ENCODE measurements around the gene XRCC3.
A peak's percentile ranks its signal among the peaks of the same experiment; 100 is the strongest.

The XRCC3 gene

DNA sequence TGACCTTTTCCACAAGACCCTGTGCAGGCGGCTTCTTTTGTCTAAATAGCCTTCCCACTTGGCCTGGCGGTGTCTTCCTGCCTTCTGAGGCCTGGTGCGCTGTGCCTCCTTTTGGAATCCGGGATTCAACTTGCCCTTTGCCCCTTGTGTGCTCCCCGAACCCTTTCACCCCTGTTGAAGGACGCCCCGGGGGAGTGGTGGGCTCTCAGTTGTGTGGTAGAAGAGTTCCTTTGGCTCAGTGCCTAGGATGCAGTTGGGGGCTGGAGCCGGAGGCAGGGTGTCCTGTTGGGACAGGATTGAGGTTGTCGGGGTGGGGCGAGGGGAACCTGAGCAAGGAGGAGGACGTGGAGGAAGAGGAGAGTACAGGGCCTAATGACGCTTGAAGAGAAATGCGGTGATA lies 51.7 kb downstream of the XRCC3 start:
- no peak for DNase-seq (ENCODE audit: low spot score)
- Histone ChIP-seq H3K4me3 (no peak overlapping the region), H3K27ac (peak overlapping the region; percentile 40 to 86)
- TF ChIP-seq, protein P1, sequence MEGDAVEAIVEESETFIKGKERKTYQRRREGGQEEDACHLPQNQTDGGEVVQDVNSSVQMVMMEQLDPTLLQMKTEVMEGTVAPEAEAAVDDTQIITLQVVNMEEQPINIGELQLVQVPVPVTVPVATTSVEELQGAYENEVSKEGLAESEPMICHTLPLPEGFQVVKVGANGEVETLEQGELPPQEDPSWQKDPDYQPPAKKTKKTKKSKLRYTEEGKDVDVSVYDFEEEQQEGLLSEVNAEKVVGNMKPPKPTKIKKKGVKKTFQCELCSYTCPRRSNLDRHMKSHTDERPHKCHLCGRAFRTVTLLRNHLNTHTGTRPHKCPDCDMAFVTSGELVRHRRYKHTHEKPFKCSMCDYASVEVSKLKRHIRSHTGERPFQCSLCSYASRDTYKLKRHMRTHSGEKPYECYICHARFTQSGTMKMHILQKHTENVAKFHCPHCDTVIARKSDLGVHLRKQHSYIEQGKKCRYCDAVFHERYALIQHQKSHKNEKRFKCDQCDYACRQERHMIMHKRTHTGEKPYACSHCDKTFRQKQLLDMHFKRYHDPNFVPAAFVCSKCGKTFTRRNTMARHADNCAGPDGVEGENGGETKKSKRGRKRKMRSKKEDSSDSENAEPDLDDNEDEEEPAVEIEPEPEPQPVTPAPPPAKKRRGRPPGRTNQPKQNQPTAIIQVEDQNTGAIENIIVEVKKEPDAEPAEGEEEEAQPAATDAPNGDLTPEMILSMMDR (IDR thresholded peaks at IDR 0.05) = no peak

DNA sequence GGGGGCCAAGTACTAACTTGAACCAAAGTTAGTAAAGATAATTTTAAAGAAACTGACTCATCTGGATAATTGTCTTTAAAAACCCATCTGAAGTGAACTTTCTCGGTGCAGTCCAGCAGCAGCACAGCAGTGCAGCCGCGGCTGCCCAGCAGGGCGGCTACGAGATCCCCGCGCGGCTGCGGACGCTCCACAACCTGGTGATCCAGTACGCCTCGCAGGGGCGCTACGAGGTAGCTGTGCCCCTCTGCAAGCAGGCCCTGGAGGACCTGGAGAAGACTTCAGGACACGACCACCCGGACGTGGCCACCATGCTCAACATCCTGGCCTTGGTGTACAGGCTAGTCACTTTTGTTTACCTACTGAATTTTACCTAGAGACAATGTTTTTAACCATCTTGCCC lies 52.7 kb downstream of the XRCC3 start:
- DNase-seq (ENCODE audit: low spot score) = no peak
- no peak overlapping the region for H3K27ac ChIP-seq
- TF ChIP-seq, protein P1 (IDR thresholded peaks at IDR 0.05) = no peak
- H3K4me3 ChIP-seq = no peak overlapping the region

DNA sequence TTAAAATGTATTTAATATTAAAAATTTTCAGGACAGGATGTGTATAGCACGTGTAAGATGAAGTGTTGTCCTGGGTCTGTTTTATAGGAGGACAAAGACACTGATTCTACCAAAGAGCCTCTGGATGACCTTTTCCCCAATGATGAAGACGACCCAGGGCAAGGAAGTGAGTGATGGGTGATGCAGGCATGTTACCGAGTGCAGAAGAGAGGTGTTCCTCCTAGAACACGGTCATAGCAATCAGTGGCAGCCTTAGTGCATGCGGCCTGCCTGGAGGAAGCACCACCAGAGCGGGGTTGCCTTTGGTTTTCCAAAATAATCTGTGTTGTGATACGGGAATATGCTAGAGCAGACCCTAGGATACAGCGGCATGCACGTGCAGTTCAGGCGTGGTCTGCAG lies 53.2 kb downstream of the XRCC3 start:
- TF ChIP-seq, protein P1 (IDR thresholded peaks at IDR 0.05) = no peak
- Histone ChIP-seq H3K27ac (no peak overlapping the region), H3K4me3 (no peak overlapping the region)
- DNase-seq (ENCODE audit: low spot score) = no peak

DNA sequence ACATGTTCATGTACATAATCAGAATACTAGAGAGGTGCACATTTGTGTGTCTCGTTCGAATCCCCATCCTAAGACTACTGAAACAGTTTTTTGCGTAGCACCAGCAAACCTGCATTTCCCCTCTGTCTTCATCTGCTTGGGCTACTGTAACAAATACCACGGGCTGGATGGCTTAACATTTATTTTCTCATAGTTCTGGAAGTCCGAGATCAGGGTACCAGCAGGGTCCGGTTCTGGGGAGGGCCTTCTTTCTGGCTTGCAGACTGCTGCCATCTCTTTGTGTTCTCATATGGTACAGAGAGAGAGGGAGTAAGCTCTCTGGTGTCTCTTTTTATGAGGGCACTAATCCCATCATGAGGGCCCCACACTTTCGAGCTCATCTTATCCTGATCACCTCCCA lies 55.6 kb downstream of the XRCC3 start:
- no peak overlapping the region for H3K4me3 ChIP-seq
- TF ChIP-seq, protein P1 (IDR thresholded peaks at IDR 0.05) = no peak
- no peak overlapping the region for H3K27ac ChIP-seq
- no peak for DNase-seq (ENCODE audit: low spot score)

DNA sequence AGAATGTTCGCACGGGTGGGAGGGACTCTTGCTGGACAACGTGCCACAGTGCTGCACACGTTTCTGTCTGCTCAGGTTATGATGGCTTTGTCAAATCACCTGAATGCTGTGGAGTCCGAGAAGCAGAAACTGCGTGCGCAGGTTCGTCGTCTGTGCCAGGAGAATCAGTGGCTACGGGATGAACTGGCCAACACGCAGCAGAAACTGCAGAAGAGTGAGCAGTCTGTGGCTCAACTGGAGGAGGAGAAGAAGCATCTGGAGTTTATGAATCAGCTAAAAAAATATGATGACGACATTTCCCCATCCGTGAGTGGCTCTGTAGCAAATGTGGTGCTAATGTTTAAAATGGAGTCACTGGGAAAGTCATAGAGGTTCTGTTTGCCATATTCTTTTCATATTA lies 57.8 kb downstream of the XRCC3 start:
- DNase-seq (ENCODE audit: low spot score) = no peak
- peak overlapping the region in 1 of 2 donors; percentile 50 for H3K27ac ChIP-seq
- TF ChIP-seq, protein P1 (IDR thresholded peaks at IDR 0.05) = no peak
- no peak overlapping the region for H3K4me3 ChIP-seq

DNA sequence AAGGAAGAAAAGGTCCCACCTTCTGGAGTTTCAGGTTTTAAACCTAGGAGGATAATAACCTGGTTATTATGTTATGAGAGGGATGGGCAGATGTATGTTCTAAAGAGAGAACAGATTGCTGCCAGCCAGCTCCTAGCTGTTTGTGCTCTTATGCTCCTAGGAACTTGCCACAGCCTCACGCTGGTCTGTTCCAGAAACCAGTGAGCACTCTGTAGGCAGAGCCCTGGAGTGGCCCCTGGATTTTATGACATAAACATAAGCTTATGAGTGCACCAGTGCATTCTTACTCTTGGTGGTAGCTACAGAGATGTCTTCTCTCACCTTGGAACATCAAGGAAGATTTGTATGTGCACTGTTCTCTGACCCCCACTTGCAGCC lies 58.5 kb downstream of the XRCC3 start:
- TF ChIP-seq, protein P1 (IDR thresholded peaks at IDR 0.05) = no peak
- DNase-seq (ENCODE audit: low spot score) = no peak

DNA sequence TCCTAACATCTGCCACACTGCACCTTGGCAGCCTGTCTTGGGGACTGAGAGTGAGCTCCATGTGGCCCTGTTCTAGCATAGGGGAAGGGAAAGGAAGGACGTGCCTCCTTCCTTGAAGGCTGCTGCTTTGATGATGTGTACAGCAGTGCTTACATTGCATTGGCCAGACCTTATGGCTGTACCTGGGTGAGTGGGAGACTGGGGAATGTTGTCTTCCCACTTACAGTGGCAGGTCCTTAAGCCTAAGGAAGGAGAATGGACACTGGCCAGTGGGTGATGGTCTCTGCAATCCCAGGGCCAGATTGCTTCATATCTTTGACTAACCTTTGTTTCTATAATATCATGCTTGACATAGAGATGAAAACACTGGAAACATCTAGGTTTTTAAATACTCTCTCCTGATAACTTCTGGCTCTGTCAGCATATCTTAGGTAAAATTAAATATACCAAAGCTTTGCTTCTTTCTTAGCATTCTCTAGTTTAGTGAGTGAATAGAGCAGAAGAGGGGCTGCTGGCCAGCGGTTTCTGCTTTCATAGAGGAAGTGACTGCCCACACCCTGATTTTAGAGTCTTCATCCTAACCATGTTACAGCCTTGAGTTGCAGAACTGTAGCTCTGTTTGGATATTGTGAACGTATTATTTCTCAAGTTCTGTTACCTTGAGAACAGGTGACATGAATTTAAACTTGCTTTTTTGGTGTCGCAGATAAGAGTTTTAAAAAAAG lies 59.1 kb downstream of the XRCC3 start:
- TF ChIP-seq, protein P1 (IDR thresholded peaks at IDR 0.05) = no peak
- Histone ChIP-seq H3K27ac (peak overlapping the region in 1 of 2 donors; percentile 24), H3K4me3 (no peak overlapping the region)
- DNase-seq (ENCODE audit: low spot score) = no peak

More for the DNA sequence above, 58.5 kb downstream of the XRCC3 start:
- H3K27ac ChIP-seq = peak overlapping the region in 1 of 2 donors; percentile 50
- H3K4me3 ChIP-seq = no peak overlapping the region
